Measurements from ENCODE around the gene ZNF714. TPM values are rescaled to one million over a fixed set of nuclear protein-coding genes. Genes with fewer than 3 reads are reported as not detected.

The ZNF714 gene
- total and polyA plus RNA-seq, 2 of the 8 experiments (the other 6 are each of a cell fraction or from before 2014, with no cell fraction given) = 16.4 to 74.2 TPM

- TF ChIP-seq POLR2A (IDR thresholded peaks at IDR 0.05; ENCODE audit: control extremely low read depth in 1 of 2, low read depth in 2 of 2, low read length in 2 of 2) (no peak), RNF2 (IDR thresholded peaks at IDR 0.05; ENCODE audit: borderline replicate concordance, low read depth, low read length, missing control alignments, poor library complexity, severe bottlenecking) (no peak)
Measured at GRCh38 chr19:21158523-21159135, 76.6 kb downstream of the ZNF714 start (continued).
